Measurements from ENCODE around the gene ACBD6.

Gene ACBD6

GRCh38 chr1:180392427-180393145, 109.8 kb downstream of the ACBD6 start:
- TF ChIP-seq CTCF (IDR thresholded peaks at IDR 0.05; ENCODE audit: low read depth, low read length) = no peak
- H3K4me3 ChIP-seq (ENCODE audit: low read depth, low read length) = no peak overlapping the region

- no peak for TF ChIP-seq CTCF (IDR thresholded peaks at IDR 0.05; ENCODE audit: low read depth, low read length)
- no peak overlapping the region for H3K4me3 ChIP-seq (ENCODE audit: low read depth, low read length)
Measured at GRCh38 chr1:180392020-180392419, 110.4 kb downstream of the ACBD6 start.

GRCh38 chr1:180387413-180387812, 115.0 kb downstream of the ACBD6 start:
- no peak for TF ChIP-seq CTCF (IDR thresholded peaks at IDR 0.05; ENCODE audit: low read depth, low read length)
- no peak overlapping the region for H3K4me3 ChIP-seq (ENCODE audit: low read depth, low read length)

GRCh38 chr1:180386745-180387367, 115.5 kb downstream of the ACBD6 start:
- H3K4me3 ChIP-seq (ENCODE audit: low read depth, low read length) = no peak overlapping the region
- TF ChIP-seq CTCF (IDR thresholded peaks at IDR 0.05; ENCODE audit: low read depth, low read length) = no peak

GRCh38 chr1:180385144-180385543, 117.2 kb downstream of the ACBD6 start:
- no peak for TF ChIP-seq CTCF (IDR thresholded peaks at IDR 0.05; ENCODE audit: low read depth, low read length)
- no peak overlapping the region for H3K4me3 ChIP-seq (ENCODE audit: low read depth, low read length)

GRCh38 chr1:180384286-180385005, 117.9 kb downstream of the ACBD6 start:
- no peak overlapping the region for H3K4me3 ChIP-seq (ENCODE audit: low read depth, low read length)
- TF ChIP-seq CTCF (IDR thresholded peaks at IDR 0.05; ENCODE audit: low read depth, low read length) = no peak
